GM19023 (cell line): ENCODE measurements around the gene CCL20.
A peak's percentile ranks its signal among the peaks of the same experiment; 100 is the strongest.
"Not testable (repeated sequence)": the region's sequence is repeated elsewhere in the genome, so short reads cannot be mapped to it uniquely, and the experiment has no call there.

ENCODE experiments used
- ATAC-seq: cut with Tn5 transposase; IDR thresholded peaks from one replicate; pipeline ENCODE4 v1.9.1; 2021; ENCODE audit warnings: mild to moderate bottlenecking, moderate library complexity; ENCODE audit not compliant: unreplicated experiment

The CCL20 gene

GRCh38 chr2:227813562-227814353 lies at the start of gene CCL20:
Gene CCL20 (plus strand): TSS chr2:227813842. CDS start chr2:227813912, 70 bp downstream.
- ATAC-seq = no peak

- no peak for ATAC-seq
Observed at GRCh38 chr2:227765788-227766372, 47.8 kb upstream of the CCL20 start.

- peak; percentile 99 for ATAC-seq
Observed at GRCh38 chr2:227766373-227766883, 47.2 kb upstream of the CCL20 start.

GRCh38 chr2:227767830-227768229 lies 45.8 kb upstream of the CCL20 start:
- no peak for ATAC-seq

DNA sequence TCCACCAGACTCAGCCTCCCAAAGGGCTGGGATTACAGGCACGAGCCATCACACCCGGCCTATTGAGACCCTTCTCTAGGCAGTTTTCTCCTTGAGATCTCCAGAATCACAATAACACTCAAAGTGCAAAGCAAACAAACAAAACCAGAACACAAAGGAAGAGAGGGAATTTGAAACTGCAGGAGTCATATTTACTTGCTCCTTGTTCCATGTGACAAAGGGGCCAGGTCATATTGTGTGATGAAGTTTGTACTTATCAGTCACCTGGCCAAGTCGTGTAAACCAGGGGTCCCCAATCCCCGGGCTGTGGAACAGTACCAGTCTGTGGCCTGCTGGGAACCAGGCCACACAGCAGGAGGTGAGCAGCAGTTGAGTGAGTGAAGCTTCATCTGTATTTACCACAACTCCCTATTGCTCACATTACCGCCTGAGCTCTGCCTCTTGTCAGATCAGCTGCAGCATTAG lies 41.4 kb upstream of the CCL20 start:
- no peak for ATAC-seq

- ATAC-seq = no peak
Observed at GRCh38 chr2:227772932-227773331, 40.7 kb upstream of the CCL20 start.

DNA sequence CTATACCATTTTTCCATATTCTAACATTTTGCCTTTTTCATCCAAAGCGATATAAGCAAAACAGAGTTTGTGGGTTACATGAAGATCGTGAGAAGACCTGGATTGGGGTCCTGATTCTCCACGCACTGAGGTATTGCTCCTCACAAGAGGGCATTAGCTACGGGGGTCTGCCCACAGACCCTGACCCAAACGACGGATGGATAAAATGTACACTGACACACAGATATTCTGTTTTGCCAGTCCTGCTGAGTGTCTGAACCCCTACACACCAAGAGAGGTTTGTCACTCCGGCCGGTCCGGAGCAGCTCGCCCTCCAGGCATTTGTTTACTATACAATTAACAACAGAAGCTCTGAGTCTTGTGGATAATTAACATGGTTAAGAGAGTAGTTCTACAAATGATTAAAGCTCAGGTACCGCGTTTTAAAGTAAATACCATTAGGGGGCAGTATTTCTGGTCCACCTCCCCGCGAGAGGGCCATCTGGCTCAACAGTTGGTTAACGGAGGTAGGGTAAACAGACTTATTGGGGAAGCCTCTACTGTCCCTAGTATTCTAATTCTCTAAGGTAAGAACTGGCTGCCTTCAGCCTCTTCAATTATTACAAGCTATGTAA lies 39.5 kb upstream of the CCL20 start:
- ATAC-seq = no peak

DNA sequence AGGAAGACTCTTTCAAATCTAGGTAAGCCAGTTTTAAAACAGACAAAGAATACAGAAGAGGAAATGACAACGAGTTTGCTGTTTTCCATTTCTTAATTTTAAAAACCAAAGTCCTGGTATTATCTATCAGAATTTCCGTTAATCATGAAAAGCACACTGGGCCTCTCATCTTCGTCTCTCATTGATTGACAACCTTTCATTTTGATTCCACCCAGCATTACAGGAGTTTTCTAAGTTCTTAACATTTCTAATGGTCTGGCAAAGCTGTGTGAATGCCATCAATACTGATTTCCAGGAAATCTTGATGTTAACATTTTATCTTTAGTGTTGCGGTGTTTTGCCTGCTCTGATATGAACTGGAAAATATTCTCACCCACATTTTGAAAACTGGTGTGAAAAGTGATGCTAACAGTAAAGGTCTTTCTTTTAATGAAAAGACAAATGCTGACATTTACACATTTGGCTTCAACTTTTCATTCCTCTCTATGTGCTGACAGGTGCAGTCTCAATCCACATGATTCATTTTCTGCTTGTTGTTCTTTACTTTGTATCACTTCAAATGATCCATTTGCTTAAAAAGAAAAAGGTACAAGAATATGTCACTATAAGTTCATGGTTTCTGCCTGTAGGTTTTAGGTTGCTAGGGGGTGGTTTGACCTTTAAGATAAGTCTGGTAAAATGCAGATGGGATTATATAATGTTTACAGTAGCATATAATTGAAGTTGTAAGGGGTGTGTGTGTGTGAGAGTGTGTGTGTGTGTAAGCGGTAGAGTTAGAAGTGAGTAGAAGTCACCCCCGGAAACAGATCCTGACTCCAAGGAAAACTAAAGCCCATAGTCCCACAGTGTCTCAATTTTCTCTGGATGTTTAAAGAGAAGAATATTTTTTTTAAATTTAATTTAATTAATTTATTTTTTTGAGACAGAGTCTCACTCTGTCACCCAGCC lies 38.5 kb upstream of the CCL20 start:
- ATAC-seq = no peak

DNA sequence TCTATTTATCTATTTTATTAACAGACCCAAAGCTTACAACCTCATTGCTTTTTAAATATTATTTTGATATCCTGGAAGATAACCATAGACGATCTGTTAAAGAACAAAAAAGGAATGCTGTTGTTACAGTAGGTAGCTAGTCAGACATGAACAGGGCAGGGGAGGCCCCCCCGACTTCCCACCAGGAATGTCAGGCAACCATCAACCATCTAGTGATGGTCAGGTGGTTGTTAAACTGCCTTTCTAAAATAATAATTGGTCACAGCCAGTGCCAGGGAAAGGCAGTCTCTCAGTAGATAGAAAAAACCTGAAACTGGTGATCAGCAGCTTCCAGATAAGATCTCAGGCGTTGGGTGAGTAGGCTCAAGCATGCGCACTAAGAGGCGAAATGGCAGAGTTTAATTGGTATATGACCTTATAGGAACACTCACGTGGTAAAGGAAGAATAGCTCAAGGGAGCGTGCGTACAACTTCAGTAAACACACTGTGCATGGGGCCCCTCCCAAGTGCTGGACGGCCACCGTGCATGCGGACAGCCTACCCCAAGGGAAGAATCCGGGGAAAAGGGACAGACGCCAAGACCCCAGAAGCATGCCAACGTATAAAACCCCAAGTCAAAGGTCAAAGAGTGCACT lies 32.5 kb upstream of the CCL20 start:
- no peak for ATAC-seq

GRCh38 chr2:227781841-227782240 lies 31.8 kb upstream of the CCL20 start:
- ATAC-seq = no peak

- peak; percentile 16 for ATAC-seq
Observed at GRCh38 chr2:227782804-227783203, 30.8 kb upstream of the CCL20 start.

DNA sequence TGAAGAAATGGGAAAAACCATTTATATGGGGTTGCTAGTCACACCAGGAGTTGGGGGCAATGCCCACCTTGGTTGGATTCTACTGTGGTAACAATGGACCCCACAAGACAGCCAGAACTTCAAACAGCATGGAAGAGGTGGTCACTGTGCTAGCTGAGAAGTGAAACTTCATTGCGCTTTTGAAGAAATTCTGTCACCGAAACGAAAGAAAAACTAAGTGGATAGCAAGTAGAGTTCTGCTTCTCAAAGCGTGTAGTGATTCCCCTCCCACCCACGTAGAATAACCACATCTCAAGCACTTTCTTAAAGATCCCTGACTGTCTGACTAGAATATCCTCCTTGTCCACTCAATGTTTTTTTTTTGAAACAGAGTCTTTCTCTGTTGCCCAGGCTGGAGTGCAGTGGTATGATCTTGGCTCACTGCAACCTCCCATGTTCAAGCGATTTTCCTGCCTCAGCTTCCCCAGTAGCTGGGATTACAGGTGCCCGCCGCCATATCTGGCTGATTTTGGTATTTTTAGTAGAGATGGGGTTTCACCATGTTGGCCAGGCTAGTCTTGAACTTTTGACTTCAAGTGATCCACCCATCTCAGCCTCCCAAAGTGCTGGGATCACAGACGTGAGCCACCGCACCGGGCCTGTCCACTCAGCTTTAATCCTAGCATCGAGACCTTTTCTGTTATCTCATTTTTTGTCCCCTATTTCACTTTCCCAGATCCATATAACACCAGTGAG lies 30.1 kb upstream of the CCL20 start:
- peak; percentile 97 for ATAC-seq

- ATAC-seq = no peak
Observed at GRCh38 chr2:227785293-227785692, 28.3 kb upstream of the CCL20 start.

DNA sequence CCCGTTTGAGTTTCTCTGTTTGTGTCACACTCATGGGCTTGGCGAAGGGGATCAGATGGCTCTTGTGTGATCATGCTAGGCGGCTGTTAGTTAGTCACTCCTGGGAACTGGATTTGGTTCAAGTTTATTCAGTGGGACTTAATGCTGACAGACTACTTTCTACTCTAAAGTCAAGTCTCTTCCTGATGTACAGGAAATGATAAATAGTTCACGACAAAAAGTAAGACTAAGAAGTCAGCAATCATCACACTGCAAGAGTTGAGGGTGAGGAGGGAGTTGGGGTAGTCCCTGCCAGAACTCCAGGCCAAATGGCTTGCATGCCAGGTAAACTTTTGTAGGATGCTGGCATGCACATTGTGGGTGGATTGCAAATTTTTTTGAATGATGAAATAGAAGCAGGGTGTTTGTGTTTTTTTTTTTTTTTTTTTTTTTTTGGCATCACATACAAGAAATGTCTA lies 25.1 kb upstream of the CCL20 start:
- no peak for ATAC-seq

GRCh38 chr2:227789803-227790202 lies 23.8 kb upstream of the CCL20 start:
- ATAC-seq = peak; percentile 52

DNA sequence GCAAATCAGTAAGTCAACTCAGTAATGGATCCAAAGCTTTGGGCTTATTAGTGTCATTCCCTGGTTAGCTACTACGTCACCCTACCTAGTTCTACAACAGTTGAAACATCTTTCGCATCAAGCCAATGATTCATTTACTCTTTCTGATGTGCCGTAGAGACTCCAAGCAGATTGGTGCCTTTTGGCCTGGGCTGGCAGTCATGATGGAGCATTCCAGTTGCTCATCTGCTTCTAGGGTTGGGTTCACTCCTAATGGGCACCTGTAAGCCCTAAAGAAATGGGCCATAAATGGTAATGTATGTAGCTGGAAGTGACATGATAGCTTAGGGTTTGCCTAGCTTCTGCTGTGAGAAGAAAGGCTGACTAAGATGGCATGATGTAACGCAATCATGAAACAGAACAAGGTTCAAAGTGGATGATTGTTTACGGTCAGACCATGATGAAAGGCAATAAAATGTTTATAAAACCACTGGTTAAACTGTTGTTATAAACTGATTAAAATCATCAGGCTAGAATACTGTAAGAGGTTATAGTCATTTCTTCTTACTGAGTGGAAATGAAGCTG lies 20.4 kb upstream of the CCL20 start:
- no peak for ATAC-seq

DNA sequence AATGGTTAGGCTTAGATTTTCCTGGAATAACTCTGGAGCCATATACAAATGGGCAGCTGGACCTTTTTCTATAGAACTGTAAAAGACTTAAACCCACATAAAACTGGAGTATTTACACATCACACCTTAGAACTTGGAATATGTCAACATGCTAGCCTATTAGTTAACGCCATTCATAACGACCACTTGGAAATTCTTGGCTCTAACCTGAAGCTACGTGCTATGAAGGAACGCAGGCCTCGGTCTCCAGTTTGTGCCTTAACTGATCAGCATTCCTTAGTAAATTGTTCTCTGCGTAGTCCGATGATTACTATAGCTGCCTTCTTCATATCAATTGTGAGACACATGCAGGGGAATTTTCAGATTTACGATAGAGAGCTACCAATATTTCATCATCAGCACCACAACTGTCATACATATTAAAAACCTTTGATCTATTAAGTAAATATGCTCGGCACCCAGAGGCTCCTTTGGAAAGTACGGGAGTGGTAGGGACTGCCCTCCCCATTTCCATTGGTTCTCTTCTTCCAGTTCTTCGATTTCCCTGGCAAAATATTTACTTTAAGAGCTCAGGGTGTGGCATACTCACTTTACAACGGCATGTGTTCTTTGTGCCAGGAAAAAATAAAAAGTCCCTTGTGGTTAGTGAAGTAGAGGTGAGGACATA lies 17.5 kb upstream of the CCL20 start:
- ATAC-seq = no peak

GRCh38 chr2:227796768-227797167 lies 16.9 kb upstream of the CCL20 start:
- ATAC-seq = not testable (repeated sequence)

GRCh38 chr2:227799202-227799601 lies 14.4 kb upstream of the CCL20 start:
- no peak for ATAC-seq
